SU-DHL-6 (cell line): ENCODE data around the gene TFPT.

Experiments used
- EZH2phosphoT487 ChIP-seq: fragments of 200-600 bp; sonication (generic), shearing (Covaris generic); conservative IDR thresholded peaks from 2 replicates; pipeline ENCODE4 v1.6.1; 2018; ENCODE audit warnings: mild to moderate bottlenecking, antibody characterized with exemption, low read length, moderate library complexity, mixed read lengths
- TF ChIP-seq, protein P1 (sequence below): fragments of 200-600 bp; sonication (generic); IDR thresholded peaks from one replicate; pipeline ENCODE4 v1.5.1; 2017; ENCODE audit warnings: antibody characterized with exemption, mild to moderate bottlenecking, low read length, moderate library complexity; ENCODE audit not compliant: insufficient read depth, poor library complexity, severe bottlenecking

- TF ChIP-seq, protein P1, sequence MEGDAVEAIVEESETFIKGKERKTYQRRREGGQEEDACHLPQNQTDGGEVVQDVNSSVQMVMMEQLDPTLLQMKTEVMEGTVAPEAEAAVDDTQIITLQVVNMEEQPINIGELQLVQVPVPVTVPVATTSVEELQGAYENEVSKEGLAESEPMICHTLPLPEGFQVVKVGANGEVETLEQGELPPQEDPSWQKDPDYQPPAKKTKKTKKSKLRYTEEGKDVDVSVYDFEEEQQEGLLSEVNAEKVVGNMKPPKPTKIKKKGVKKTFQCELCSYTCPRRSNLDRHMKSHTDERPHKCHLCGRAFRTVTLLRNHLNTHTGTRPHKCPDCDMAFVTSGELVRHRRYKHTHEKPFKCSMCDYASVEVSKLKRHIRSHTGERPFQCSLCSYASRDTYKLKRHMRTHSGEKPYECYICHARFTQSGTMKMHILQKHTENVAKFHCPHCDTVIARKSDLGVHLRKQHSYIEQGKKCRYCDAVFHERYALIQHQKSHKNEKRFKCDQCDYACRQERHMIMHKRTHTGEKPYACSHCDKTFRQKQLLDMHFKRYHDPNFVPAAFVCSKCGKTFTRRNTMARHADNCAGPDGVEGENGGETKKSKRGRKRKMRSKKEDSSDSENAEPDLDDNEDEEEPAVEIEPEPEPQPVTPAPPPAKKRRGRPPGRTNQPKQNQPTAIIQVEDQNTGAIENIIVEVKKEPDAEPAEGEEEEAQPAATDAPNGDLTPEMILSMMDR, result no peak
- TF ChIP-seq EZH2phosphoT487, result no peak
Observed at GRCh38 chr19:54106716-54107115, 8.7 kb downstream of the TFPT start.
